ENCODE measurements around the gene SPAG16.
"Not testable (repeated sequence)": the region's sequence is repeated elsewhere in the genome, so short reads cannot be mapped to it uniquely, and the experiment has no call there.

Gene SPAG16

GRCh38 chr2:213274143-213274542, 10.1 kb upstream of the SPAG16 start:
- Histone ChIP-seq H3K4me3 (ENCODE audit: low read depth, low read length) (no peak overlapping the region), H3K9me3 (ENCODE audit: control insufficient read depth, insufficient read depth, low read length) (peaks cover 4% of the 10 kb centered on the region; the same call in 1 of the 2 replicates), H3K36me3 (ENCODE audit: control insufficient read depth, insufficient read depth, low read length) (no peaks in the 10 kb centered on the region), H3K27ac (ENCODE audit: low read depth, low read length) (no peak overlapping the region), H3K4me1 (ENCODE audit: control insufficient read depth, insufficient read depth, low read length) (no peaks in the 10 kb centered on the region), H3K9ac (ENCODE audit: low read depth, low read length) (no peak overlapping the region), H3K27me3 (ENCODE audit: control insufficient read depth, insufficient read depth, low read length) (no peaks in the 10 kb centered on the region)

- no peak overlapping the region for H3K4me3 ChIP-seq (ENCODE audit: low read depth, low read length)
- H3K9ac ChIP-seq (ENCODE audit: low read depth, low read length), result no peak overlapping the region
- H3K27me3 ChIP-seq (ENCODE audit: control insufficient read depth, insufficient read depth, low read length), result no peaks in the 10 kb centered on the region
- H3K36me3 ChIP-seq (ENCODE audit: control insufficient read depth, insufficient read depth, low read length), result no peaks in the 10 kb centered on the region
- no peaks in the 10 kb centered on the region for H3K4me1 ChIP-seq (ENCODE audit: control insufficient read depth, insufficient read depth, low read length)
- peaks cover 4% of the 10 kb centered on the region; the same call in 1 of the 2 replicates for H3K9me3 ChIP-seq (ENCODE audit: control insufficient read depth, insufficient read depth, low read length)
- no peak overlapping the region for H3K27ac ChIP-seq (ENCODE audit: low read depth, low read length)
These were observed 9.0 kb upstream of the SPAG16 start for GRCh38 chr2:213275265-213275664.

- H3K27ac ChIP-seq (ENCODE audit: low read depth, low read length); H3K36me3 ChIP-seq (ENCODE audit: control insufficient read depth, insufficient read depth, low read length); H3K9ac ChIP-seq (ENCODE audit: low read depth, low read length): not testable (repeated sequence)
These were observed 7.1 kb upstream of the SPAG16 start for GRCh38 chr2:213277134-213277533.

GRCh38 chr2:213279116-213279620, 5.1 kb upstream of the SPAG16 start:
- H3K9ac ChIP-seq (ENCODE audit: low read depth, low read length), result no peak overlapping the region
- H3K9me3 ChIP-seq (ENCODE audit: control insufficient read depth, insufficient read depth, low read length), result peaks cover 4% of the 10 kb centered on the region; the same call in 1 of the 2 replicates
- peaks cover 5% of the 10 kb centered on the region; the same call in 1 of the 2 replicates for H3K4me1 ChIP-seq (ENCODE audit: control insufficient read depth, insufficient read depth, low read length)
- no peak overlapping the region for H3K27ac ChIP-seq (ENCODE audit: low read depth, low read length)
- no peaks in the 10 kb centered on the region for H3K27me3 ChIP-seq (ENCODE audit: control insufficient read depth, insufficient read depth, low read length)
- no peaks in the 10 kb centered on the region for H3K36me3 ChIP-seq (ENCODE audit: control insufficient read depth, insufficient read depth, low read length)
- no peak overlapping the region for H3K4me3 ChIP-seq (ENCODE audit: low read depth, low read length)

More at GRCh38 chr2:213277134-213277533, 7.1 kb upstream of the SPAG16 start:
- not testable (repeated sequence) for H3K4me1 ChIP-seq (ENCODE audit: control insufficient read depth, insufficient read depth, low read length); H3K4me3 ChIP-seq (ENCODE audit: low read depth, low read length); H3K9me3 ChIP-seq (ENCODE audit: control insufficient read depth, insufficient read depth, low read length); H3K27me3 ChIP-seq (ENCODE audit: control insufficient read depth, insufficient read depth, low read length)

GRCh38 chr2:213279971-213280370, 4.3 kb upstream of the SPAG16 start:
- H3K36me3 ChIP-seq (ENCODE audit: control insufficient read depth, insufficient read depth, low read length), result no peaks in the 10 kb centered on the region
- H3K4me1 ChIP-seq (ENCODE audit: control insufficient read depth, insufficient read depth, low read length), result peaks cover 8% of the 10 kb centered on the region
- no peak overlapping the region for H3K4me3 ChIP-seq (ENCODE audit: low read depth, low read length)
- peaks cover 4% of the 10 kb centered on the region; the same call in 1 of the 2 replicates for H3K9me3 ChIP-seq (ENCODE audit: control insufficient read depth, insufficient read depth, low read length)
- no peak overlapping the region for H3K27ac ChIP-seq (ENCODE audit: low read depth, low read length)
- H3K9ac ChIP-seq (ENCODE audit: low read depth, low read length), result no peak overlapping the region
- H3K27me3 ChIP-seq (ENCODE audit: control insufficient read depth, insufficient read depth, low read length), result no peaks in the 10 kb centered on the region

GRCh38 chr2:213281156-213281555, 3.1 kb upstream of the SPAG16 start:
- no peaks in the 10 kb centered on the region for H3K27me3 ChIP-seq (ENCODE audit: control insufficient read depth, insufficient read depth, low read length)
- peaks cover 4% of the 10 kb centered on the region; the same call in 1 of the 2 replicates for H3K9me3 ChIP-seq (ENCODE audit: control insufficient read depth, insufficient read depth, low read length)
- no peak overlapping the region for H3K9ac ChIP-seq (ENCODE audit: low read depth, low read length)
- H3K4me1 ChIP-seq (ENCODE audit: control insufficient read depth, insufficient read depth, low read length), result peaks cover 13% of the 10 kb centered on the region
- H3K4me3 ChIP-seq (ENCODE audit: low read depth, low read length), result no peak overlapping the region
- no peaks in the 10 kb centered on the region for H3K36me3 ChIP-seq (ENCODE audit: control insufficient read depth, insufficient read depth, low read length)
- no peak overlapping the region for H3K27ac ChIP-seq (ENCODE audit: low read depth, low read length)

- H3K36me3 ChIP-seq (ENCODE audit: control insufficient read depth, insufficient read depth, low read length), result no peaks in the 10 kb centered on the region
- no peak overlapping the region for H3K9ac ChIP-seq (ENCODE audit: low read depth, low read length)
- H3K27me3 ChIP-seq (ENCODE audit: control insufficient read depth, insufficient read depth, low read length), result no peaks in the 10 kb centered on the region
- H3K9me3 ChIP-seq (ENCODE audit: control insufficient read depth, insufficient read depth, low read length), result no peaks in the 10 kb centered on the region
- H3K27ac ChIP-seq (ENCODE audit: low read depth, low read length), result no peak overlapping the region
- peak overlapping the region; percentile 83 for H3K4me3 ChIP-seq (ENCODE audit: low read depth, low read length)
- H3K4me1 ChIP-seq (ENCODE audit: control insufficient read depth, insufficient read depth, low read length), result peaks cover 31% of the 10 kb centered on the region
These were observed 1.1 kb downstream of the SPAG16 start for GRCh38 chr2:213285404-213285803.

- Histone ChIP-seq H3K27me3 (ENCODE audit: control insufficient read depth, insufficient read depth, low read length) (no peaks in the 10 kb centered on the region), H3K4me1 (ENCODE audit: control insufficient read depth, insufficient read depth, low read length) (peaks cover 36% of the 10 kb centered on the region), H3K9ac (ENCODE audit: low read depth, low read length) (no peak overlapping the region), H3K27ac (ENCODE audit: low read depth, low read length) (no peak overlapping the region), H3K9me3 (ENCODE audit: control insufficient read depth, insufficient read depth, low read length) (no peaks in the 10 kb centered on the region), H3K4me3 (ENCODE audit: low read depth, low read length) (no peak overlapping the region), H3K36me3 (ENCODE audit: control insufficient read depth, insufficient read depth, low read length) (no peaks in the 10 kb centered on the region)
These were observed 1.9 kb downstream of the SPAG16 start for GRCh38 chr2:213286161-213286560.

GRCh38 chr2:213288913-213289700, 4.8 kb downstream of the SPAG16 start:
- no peaks in the 10 kb centered on the region for H3K27me3 ChIP-seq (ENCODE audit: control insufficient read depth, insufficient read depth, low read length)
- H3K9ac ChIP-seq (ENCODE audit: low read depth, low read length), result 0 out of 2 replicates have a peak overlapping the region, but pooled peaks have one; percentile 12
- H3K27ac ChIP-seq (ENCODE audit: low read depth, low read length), result no peak overlapping the region
- H3K4me1 ChIP-seq (ENCODE audit: control insufficient read depth, insufficient read depth, low read length), result peaks cover 31% of the 10 kb centered on the region
- no peaks in the 10 kb centered on the region for H3K9me3 ChIP-seq (ENCODE audit: control insufficient read depth, insufficient read depth, low read length)
- no peak overlapping the region; the same call in 1 of the 2 replicates for H3K4me3 ChIP-seq (ENCODE audit: low read depth, low read length)
- H3K36me3 ChIP-seq (ENCODE audit: control insufficient read depth, insufficient read depth, low read length), result no peaks in the 10 kb centered on the region

- Histone ChIP-seq H3K4me1 (ENCODE audit: control insufficient read depth, insufficient read depth, low read length) (peaks cover 23% of the 10 kb centered on the region), H3K9ac (ENCODE audit: low read depth, low read length) (no peak overlapping the region), H3K9me3 (ENCODE audit: control insufficient read depth, insufficient read depth, low read length) (no peaks in the 10 kb centered on the region), H3K27ac (ENCODE audit: low read depth, low read length) (no peak overlapping the region), H3K36me3 (ENCODE audit: control insufficient read depth, insufficient read depth, low read length) (no peaks in the 10 kb centered on the region), H3K4me3 (ENCODE audit: low read depth, low read length) (no peak overlapping the region), H3K27me3 (ENCODE audit: control insufficient read depth, insufficient read depth, low read length) (no peaks in the 10 kb centered on the region)
These were observed 6.2 kb downstream of the SPAG16 start for GRCh38 chr2:213290501-213290900.

GRCh38 chr2:213296270-213296669, 12.0 kb downstream of the SPAG16 start:
- Histone ChIP-seq H3K36me3 (ENCODE audit: control insufficient read depth, insufficient read depth, low read length) (peaks cover 11% of the 10 kb centered on the region), H3K9me3 (ENCODE audit: control insufficient read depth, insufficient read depth, low read length) (no peaks in the 10 kb centered on the region), H3K27me3 (ENCODE audit: control insufficient read depth, insufficient read depth, low read length) (no peaks in the 10 kb centered on the region), H3K9ac (ENCODE audit: low read depth, low read length) (no peak overlapping the region), H3K27ac (ENCODE audit: low read depth, low read length) (no peak overlapping the region), H3K4me3 (ENCODE audit: low read depth, low read length) (no peak overlapping the region), H3K4me1 (ENCODE audit: control insufficient read depth, insufficient read depth, low read length) (no peaks in the 10 kb centered on the region)
